Measurements from ENCODE around the gene THSD4.

The THSD4 gene

GRCh38 chr15:71349736-71350526, 234.7 kb downstream of the THSD4 start:
- TF ChIP-seq JUND (IDR thresholded peaks at IDR 0.05; ENCODE audit: low read depth), result no peak
- in situ Hi-C loops (cut with HindIII; ENCODE audit: low pct_unique_long_range_greater_than_20kb, low sequenced_read_pairs), result no loop called here
- no peak for DNase-seq (ENCODE audit: low read depth in 1 of 2, low spot score in 1 of 2)

DNA sequence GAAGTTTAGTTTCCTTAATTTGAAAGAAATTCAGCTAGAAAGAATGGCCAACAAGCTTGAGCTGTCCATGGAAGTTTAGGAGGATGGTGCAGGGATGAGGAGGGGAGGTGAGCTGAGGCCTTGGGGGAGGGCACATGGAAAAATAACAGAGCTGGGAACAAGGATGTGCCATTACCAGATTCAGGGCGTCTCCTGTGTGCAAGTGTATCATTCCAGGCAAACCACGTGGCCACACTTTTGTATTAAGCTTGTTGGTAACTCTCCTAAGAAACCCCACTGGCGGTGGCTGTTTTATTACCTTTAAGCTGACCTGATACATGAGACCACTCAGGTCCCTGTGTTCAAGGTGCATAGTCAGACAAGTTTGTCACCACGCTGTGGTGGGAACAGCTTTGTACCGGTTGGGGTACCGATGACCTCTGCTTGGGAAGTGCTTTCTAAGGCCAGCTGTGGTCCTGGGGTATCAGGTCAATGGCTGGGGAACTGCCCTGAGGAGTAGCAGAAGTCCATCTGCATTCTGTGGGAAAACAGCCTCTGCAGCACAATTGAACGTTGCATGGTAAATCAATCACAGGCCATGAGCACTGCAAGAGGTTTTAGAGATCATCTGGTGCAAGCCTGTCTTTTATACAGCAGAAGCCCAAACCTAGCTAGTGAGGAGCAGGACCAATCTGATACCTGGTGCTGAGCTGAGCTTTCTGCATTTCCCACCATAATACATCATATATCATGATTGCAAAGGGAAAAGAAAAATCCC, 235.5 kb downstream of the THSD4 start:
- no peak for DNase-seq (ENCODE audit: low read depth in 1 of 2, low spot score in 1 of 2)
- in situ Hi-C loops (cut with HindIII; ENCODE audit: low pct_unique_long_range_greater_than_20kb, low sequenced_read_pairs), result no loop called here
- TF ChIP-seq JUND (IDR thresholded peaks at IDR 0.05; ENCODE audit: low read depth), result no peak

- in situ Hi-C loops (cut with HindIII; ENCODE audit: low pct_unique_long_range_greater_than_20kb, low sequenced_read_pairs), result no loop called here
- no peak for TF ChIP-seq JUND (IDR thresholded peaks at IDR 0.05; ENCODE audit: low read depth)
- DNase-seq (ENCODE audit: low read depth in 1 of 2, low spot score in 1 of 2), result no peak
Measured at GRCh38 chr15:71352125-71352524, 236.9 kb downstream of the THSD4 start.

- DNase-seq (ENCODE audit: low read depth in 1 of 2, low spot score in 1 of 2), result no peak
- no peak for TF ChIP-seq JUND (IDR thresholded peaks at IDR 0.05; ENCODE audit: low read depth)
- in situ Hi-C loops (cut with HindIII; ENCODE audit: low pct_unique_long_range_greater_than_20kb, low sequenced_read_pairs), result no loop called here
Measured at GRCh38 chr15:71352765-71353164, 237.5 kb downstream of the THSD4 start.

DNA sequence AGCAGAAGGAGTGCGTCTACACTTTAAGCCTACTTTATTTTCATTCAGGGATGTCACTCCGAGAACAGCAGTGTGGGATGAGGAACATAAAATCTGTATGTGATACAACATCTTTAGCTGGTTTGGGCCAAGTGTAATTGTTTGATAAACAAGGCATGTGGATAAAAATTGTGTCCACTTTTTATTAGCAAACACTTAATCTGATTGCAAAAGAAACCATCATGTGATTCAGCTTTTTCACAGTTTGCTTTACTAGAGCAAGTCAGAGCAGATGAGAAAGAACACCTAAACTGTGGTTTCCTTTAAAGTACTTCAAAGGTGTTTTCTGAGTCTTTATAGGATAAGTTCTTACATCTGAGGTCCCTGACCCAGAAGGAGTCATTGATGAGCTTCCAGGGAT, 237.9 kb downstream of the THSD4 start:
- DNase-seq (ENCODE audit: low read depth in 1 of 2, low spot score in 1 of 2), result no peak
- TF ChIP-seq JUND (IDR thresholded peaks at IDR 0.05; ENCODE audit: low read depth), result no peak
- in situ Hi-C loops (cut with HindIII; ENCODE audit: low pct_unique_long_range_greater_than_20kb, low sequenced_read_pairs), result no loop called here

GRCh38 chr15:71355268-71355667, 240.0 kb downstream of the THSD4 start:
- in situ Hi-C loops (cut with HindIII; ENCODE audit: low pct_unique_long_range_greater_than_20kb, low sequenced_read_pairs), result no loop called here
- DNase-seq (ENCODE audit: low read depth in 1 of 2, low spot score in 1 of 2), result no peak
- no peak for TF ChIP-seq JUND (IDR thresholded peaks at IDR 0.05; ENCODE audit: low read depth)

DNA sequence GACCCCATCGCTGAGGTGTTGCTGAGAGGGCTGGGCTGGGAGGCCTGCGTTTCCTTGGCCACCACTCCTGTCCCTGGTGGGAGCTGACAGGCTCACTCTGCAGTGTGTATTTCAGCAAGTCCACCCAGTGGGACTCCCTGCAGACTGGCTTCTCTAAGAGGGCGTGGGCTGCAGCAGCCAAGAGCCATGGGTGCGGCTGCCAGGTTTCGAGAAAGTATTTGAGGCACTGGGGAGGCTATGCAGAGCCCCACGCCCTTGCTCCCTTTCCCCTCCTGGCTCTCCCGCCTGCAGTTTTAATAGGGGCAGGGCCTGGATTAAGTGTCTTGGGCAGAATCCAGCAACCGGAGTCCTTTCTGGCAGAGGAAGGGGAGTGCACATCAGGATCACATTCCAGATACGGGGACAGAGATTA, 242.1 kb downstream of the THSD4 start:
- TF ChIP-seq JUND (IDR thresholded peaks at IDR 0.05; ENCODE audit: low read depth), result no peak
- no peak for DNase-seq (ENCODE audit: low read depth in 1 of 2, low spot score in 1 of 2)
- in situ Hi-C loops (cut with HindIII; ENCODE audit: low pct_unique_long_range_greater_than_20kb, low sequenced_read_pairs), result no loop called here

GRCh38 chr15:71357967-71358366, 242.7 kb downstream of the THSD4 start:
- in situ Hi-C loops (cut with HindIII; ENCODE audit: low pct_unique_long_range_greater_than_20kb, low sequenced_read_pairs), result no loop called here
- no peak for DNase-seq (ENCODE audit: low read depth in 1 of 2, low spot score in 1 of 2)
- no peak for TF ChIP-seq JUND (IDR thresholded peaks at IDR 0.05; ENCODE audit: low read depth)

DNA sequence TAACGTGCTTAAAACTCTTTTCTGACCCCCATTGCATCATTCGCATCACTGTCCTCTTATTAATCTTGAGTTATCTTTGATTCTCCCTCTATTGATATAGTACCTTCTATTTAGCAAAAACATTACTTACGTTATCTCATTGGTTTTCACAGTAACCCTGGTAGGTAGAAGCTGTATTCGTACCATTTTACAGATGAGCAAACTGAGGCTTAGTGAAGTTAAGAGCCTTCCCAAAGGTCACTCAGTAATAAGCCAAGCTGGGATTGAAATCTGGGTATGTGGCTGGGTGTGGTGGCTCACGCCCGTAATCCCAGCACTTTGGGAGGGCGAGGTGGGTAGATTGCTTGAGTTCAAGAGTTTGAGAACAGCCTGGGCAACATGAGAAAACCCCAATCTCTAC, 244.0 kb downstream of the THSD4 start:
- in situ Hi-C loops (cut with HindIII; ENCODE audit: low pct_unique_long_range_greater_than_20kb, low sequenced_read_pairs), result no loop called here
- DNase-seq (ENCODE audit: low read depth in 1 of 2, low spot score in 1 of 2), result no peak
- TF ChIP-seq JUND (IDR thresholded peaks at IDR 0.05; ENCODE audit: low read depth), result no peak

DNA sequence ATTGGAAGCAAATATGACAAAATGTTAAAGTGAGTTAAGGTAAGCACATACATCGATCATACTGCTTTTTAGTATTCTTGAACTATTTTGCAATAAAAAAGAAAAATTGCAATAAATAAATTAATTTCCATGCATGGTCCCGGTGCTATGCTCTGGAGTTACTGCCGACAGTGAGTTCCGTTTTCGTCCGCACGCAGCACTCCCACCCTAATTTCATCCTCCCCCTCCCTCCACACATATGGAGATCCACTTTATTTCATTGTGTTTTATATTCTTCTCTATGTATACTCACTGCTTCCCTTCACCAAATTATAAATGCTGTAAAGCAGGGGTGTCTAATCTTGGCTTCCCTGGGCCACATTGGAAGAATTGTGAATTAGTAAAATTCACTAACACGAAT, 247.3 kb downstream of the THSD4 start:
- DNase-seq (ENCODE audit: low read depth in 1 of 2, low spot score in 1 of 2), result no peak
- TF ChIP-seq JUND (IDR thresholded peaks at IDR 0.05; ENCODE audit: low read depth), result no peak
- in situ Hi-C loops (cut with HindIII; ENCODE audit: low pct_unique_long_range_greater_than_20kb, low sequenced_read_pairs), result no loop called here

- in situ Hi-C loops (cut with HindIII; ENCODE audit: low pct_unique_long_range_greater_than_20kb, low sequenced_read_pairs), result no loop called here
- DNase-seq (ENCODE audit: low read depth in 1 of 2, low spot score in 1 of 2), result no peak
- no peak for TF ChIP-seq JUND (IDR thresholded peaks at IDR 0.05; ENCODE audit: low read depth)
Measured at GRCh38 chr15:71362987-71363968, 248.0 kb downstream of the THSD4 start.

DNA sequence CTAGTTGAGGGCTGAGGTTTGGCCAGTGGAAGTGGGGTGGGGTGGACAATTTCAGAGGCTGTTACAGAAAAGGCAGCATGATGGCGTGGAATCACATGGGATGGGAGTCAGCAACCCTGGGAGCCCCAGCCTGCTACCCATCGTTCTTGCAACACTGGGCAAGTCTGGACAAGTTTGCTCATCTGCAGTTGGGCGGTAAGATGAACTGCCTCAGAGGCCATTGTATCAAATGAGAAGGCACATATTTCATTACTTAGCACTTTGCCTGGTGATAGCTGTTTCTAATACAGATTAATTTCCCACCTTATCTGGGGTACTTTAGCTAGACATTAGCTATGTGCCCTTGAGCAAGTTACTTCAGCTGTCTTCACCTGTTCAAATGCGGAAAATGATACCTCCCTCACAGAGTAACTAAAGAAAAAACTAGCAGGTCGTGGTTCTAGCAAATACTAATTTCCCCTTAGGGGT, 248.9 kb downstream of the THSD4 start:
- DNase-seq (ENCODE audit: low read depth in 1 of 2, low spot score in 1 of 2), result no peak
- no peak for TF ChIP-seq JUND (IDR thresholded peaks at IDR 0.05; ENCODE audit: low read depth)
- in situ Hi-C loops (cut with HindIII; ENCODE audit: low pct_unique_long_range_greater_than_20kb, low sequenced_read_pairs), result no loop called here
